Stimulated activated naive CD8-positive, alpha-beta T cell treated with anti-CD3 and anti-CD28 coated beads, Interleukin-15, Interleukin-2, amounts not matched to agents 100 U/mL and 50 U/mL, for 24 hours (primary cell): ENCODE data around the gene SAMD7.

Source experiments
- ATAC-seq: fragments of 150-1000 bp; cut with Tn5 transposase; one replicate; pipeline ENCODE4 v1.10.0; 2021
- DNase-seq: peaks from one replicate; pipeline ENCODE4 v3.0.0; 2021

SAMD7 gene

GRCh38 chr3:169913323-169913722 lies 2.0 kb downstream of the SAMD7 start:
- DNase-seq (no peak), ATAC-seq (no peak)

GRCh38 chr3:169914321-169914720 lies 2.9 kb downstream of the SAMD7 start:
- DNase-seq (no peak), ATAC-seq (no peak)

- no peak for ATAC-seq
- no peak for DNase-seq
Observed at GRCh38 chr3:169923189-169923588, 11.8 kb downstream of the SAMD7 start.

- ATAC-seq: no peak
- DNase-seq: no peak
Observed at GRCh38 chr3:169923831-169924230, 12.5 kb downstream of the SAMD7 start.

- DNase-seq (no peak), ATAC-seq (peak; percentile 38)
Observed at GRCh38 chr3:169929830-169930519, 18.6 kb downstream of the SAMD7 start.

GRCh38 chr3:169930843-169931242 lies 19.5 kb downstream of the SAMD7 start:
- ATAC-seq (no peak), DNase-seq (no peak)

GRCh38 chr3:169931747-169932520 lies 20.6 kb downstream of the SAMD7 start:
- DNase-seq (no peak), ATAC-seq (peak; percentile 34)

GRCh38 chr3:169939320-169939719 lies 27.9 kb downstream of the SAMD7 start:
- no peak for ATAC-seq

GRCh38 chr3:169939751-169940150 lies 28.4 kb downstream of the SAMD7 start:
- ATAC-seq (no peak), DNase-seq (no peak)

More at GRCh38 chr3:169939320-169939719, 27.9 kb downstream of the SAMD7 start:
- DNase-seq: no peak

GRCh38 chr3:169940470-169941181 lies 29.3 kb downstream of the SAMD7 start:
- no peak for ATAC-seq
- no peak for DNase-seq

- ATAC-seq: peak; percentile 91
- peak; percentile 57 for DNase-seq
Observed at GRCh38 chr3:169945313-169945712, 33.9 kb downstream of the SAMD7 start.

- no peak for ATAC-seq
- DNase-seq: no peak
Observed at GRCh38 chr3:169946336-169946735, 35.0 kb downstream of the SAMD7 start.

- ATAC-seq (no peak), DNase-seq (no peak)
Observed at GRCh38 chr3:169948559-169949448, 37.4 kb downstream of the SAMD7 start.

GRCh38 chr3:169952045-169952444 lies 40.7 kb downstream of the SAMD7 start:
- no peak for DNase-seq
- no peak for ATAC-seq

- ATAC-seq (no peak), DNase-seq (no peak)
Observed at GRCh38 chr3:169953462-169954141, 42.2 kb downstream of the SAMD7 start.

GRCh38 chr3:169954142-169954756 lies 42.9 kb downstream of the SAMD7 start:
- DNase-seq: no peak

GRCh38 chr3:169955406-169955805 lies 44.0 kb downstream of the SAMD7 start:
- ATAC-seq: no peak
- no peak for DNase-seq

More at GRCh38 chr3:169954142-169954756, 42.9 kb downstream of the SAMD7 start:
- ATAC-seq: no peak

GRCh38 chr3:169964176-169964575 lies 52.8 kb downstream of the SAMD7 start:
- no peak for ATAC-seq
- no peak for DNase-seq

- ATAC-seq: peak; percentile 6
- no peak for DNase-seq
Observed at GRCh38 chr3:169965562-169966427, 54.4 kb downstream of the SAMD7 start.

GRCh38 chr3:169966428-169966950 lies 55.1 kb downstream of the SAMD7 start, which contains the start of gene SEC62:
TSS of gene SEC62 (plus strand) at chr3:169966807. CDS start at chr3:169966823, 16 bp downstream.
- peak; percentile 89 for ATAC-seq
- DNase-seq: peak; percentile 95
